Stimulated activated naive CD4-positive, alpha-beta T cell treated with Interleukin-2 at 50 U/mL for 16 hours (primary cell): Measurements from ENCODE around the gene RAB6B.
"Not testable (repeated sequence)": the region's sequence is repeated elsewhere in the genome, so short reads cannot be mapped to it uniquely, and the experiment has no call there.

ENCODE experiments used
- DNase-seq: peaks from one replicate; lab custom pipeline; 2025; lab: John Stamatoyannopoulos, UW

Gene RAB6B

DNA sequence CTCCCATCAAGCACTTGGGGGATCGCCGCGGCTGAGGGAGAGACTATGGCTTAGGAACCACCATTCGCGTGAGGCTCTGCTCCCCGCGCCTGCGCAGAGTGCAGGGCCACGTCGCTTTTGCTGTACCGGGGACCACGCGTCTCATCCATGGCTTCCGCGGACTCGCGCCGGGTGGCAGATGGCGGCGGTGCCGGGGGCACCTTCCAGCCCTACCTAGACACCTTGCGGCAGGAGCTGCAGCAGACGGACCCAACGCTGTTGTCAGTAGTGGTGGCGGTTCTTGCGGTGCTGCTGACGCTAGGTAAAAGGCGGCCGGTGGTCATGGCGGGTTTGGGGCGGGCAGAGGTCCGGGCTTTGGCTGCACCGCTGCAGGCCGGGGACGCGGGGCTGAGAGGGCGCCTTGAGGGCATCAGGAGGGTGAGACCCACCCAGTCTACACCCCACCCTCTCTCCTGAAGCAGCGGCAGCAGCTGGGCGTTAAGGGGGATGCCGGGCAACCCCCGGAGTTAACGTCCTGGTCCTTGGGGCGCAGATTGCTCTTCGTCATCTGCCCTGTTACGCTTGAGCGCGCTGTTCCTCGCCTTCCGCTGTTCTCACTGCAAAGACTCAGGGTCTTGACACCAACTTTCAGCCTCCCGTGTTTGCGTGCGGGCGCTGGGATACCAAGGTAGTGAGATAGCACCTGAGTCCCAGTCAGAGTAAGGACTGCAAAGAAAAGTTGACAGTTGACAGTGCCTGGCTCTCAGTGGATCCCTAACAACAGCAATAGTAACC lies 89.8 kb downstream of the RAB6B start, which contains the start of gene SRPRB:
Gene SRPRB (plus strand): TSS at position 114 of the 774 bp plus-strand sequence. CDS start 34 bp downstream, at position 148.
- DNase-seq: peak; percentile 97

DNA sequence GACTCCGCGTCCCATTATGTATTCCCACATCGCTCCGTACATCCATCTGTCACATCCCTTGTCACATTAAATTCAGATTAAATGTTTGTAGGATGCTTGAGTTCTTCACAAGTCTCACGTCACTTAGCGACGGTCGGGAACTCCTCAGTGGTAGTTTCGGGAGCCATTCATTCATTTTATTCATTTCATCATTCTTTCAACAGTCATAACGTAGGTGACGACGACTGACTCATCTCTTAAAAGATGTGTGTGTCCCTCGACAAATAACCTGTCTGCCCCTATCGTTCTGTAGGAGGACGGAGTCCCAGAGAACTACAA lies 90.3 kb downstream of the RAB6B start:
- DNase-seq: no peak

DNA sequence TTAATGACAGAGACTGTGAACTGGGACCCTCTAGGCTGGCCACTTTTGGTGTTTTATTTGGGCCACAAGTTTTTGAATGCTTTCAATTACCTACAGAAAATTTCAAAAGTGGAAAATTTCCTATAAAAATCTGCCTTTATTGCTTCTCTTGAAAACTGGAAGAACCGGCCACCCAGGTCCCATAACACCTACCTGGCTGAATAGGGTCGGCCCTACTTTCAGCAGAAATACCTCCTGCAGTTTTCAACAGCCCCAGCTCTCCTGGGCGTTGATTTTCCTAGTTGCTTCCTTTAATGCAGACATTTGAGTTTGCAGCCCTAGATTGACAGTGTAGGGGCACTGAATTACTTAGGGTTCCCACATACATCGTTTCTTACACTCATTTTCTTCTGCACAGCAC lies 90.8 kb downstream of the RAB6B start:
- DNase-seq: no peak

DNA sequence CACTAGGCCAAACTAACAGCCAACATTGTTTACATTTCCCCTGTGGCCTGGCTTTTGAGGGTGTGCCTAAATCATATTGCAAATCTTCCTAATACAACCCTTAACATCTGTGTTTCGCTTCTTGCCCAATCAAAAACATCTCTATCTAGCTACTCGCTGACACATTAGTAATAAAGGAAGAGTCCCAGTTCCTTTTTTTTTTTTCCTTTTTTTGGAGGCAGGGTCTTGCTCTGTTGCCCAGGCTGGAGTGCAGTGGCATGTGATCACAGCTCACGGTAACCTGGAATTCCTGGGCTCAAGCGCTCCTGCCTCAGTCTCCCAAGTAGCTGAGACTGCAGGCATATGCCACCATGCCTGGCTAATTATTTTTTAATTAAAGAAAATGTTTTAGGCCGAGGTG lies 92.2 kb downstream of the RAB6B start:
- no peak for DNase-seq

DNA sequence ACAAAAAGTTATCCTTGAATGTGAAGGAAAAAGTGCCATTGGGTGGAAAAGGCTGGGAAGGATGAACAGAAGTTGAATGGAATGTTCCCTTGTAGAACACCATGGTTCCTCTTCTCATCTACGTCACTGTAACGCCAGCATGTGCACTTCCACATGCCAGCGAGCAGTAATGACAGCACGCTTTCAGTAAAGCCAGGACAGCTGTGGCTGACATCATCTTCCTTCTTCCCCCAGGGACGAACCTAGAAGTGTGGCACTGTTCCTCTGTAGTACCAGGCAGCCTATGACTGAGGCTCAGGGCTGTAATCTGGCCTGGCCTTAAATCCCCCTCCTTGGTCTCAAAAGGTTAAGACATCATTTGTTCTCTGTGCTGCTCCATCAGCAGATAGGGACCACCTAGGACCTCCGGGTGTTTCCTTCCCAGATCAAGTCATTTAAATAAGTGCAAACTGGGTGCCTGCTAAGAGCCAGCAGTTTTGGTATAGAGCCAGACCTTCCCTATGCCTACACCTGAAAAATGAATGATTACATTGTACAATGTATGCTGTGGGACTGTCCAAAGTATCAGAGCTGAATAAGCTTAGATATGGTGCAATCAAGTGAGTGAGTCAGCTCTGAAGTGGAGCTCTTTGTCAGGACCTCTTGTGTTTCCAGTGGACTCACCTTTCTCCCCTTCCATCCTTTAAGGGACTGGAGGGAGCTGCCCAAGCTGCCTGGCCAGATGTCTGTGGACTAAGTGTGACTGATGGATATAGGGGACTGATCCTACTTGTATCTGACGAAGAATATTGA lies 95.7 kb downstream of the RAB6B start:
- no peak for DNase-seq

DNA sequence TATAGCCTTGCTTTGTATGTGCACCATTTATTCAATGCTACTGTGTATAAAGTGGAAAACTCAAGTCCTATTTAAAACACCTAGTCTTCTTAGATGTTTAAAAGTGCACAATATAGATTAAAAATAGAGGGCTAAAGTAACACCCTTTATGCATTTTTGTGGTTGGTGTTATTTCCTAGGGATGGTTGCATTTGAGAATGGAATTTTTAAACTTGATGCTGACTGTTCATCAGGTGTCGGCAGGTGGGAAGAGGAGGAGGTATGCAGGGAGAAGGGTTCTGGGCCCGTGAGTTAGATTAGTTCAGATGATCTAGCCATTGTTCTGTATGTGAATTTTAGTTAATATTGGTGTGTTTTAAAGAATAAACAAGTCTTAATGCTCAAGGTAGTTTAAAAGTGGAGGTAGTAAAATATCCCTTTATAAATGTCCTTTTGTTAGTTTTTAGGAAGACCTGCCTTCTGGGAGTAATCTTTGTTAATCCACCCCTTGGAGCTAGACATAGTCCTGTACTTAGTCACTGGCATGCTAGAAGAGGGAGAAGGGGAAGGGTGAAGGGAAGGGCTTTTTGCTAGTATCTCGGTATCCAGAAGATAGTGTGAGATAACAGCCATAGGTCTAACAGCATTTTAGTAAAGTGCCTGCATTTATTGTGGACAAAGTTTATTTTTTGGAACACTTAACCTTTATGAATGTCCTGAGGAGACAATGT lies 98.1 kb downstream of the RAB6B start:
- DNase-seq: no peak

DNA sequence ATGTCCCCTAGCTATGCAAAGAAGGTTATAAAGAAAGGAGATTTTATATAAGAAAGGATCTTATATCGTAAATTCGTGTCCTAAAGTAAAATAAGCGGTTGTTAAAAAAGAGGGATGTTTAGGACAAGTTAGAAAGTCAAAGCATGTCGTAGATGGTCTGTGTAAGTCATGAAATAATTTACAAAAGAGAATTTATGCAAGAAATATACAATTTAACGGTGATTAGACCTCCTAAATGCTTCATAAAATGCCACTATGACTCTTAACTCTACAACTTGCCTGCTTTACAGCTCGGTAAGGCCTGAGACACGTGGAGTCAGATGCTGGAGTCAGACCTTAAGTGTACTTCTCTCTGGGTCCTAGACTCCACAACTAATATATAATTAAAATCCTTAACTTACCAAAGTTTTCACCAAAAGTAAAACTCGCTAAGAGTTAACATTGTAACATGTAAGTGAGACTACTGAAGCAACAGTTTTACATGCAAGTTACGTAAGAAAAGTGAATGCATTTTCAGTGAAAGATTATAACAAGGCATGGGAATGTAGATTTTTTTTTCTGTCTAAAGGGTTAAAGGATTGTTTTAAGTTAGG lies 103.4 kb downstream of the RAB6B start:
- DNase-seq: no peak

DNA sequence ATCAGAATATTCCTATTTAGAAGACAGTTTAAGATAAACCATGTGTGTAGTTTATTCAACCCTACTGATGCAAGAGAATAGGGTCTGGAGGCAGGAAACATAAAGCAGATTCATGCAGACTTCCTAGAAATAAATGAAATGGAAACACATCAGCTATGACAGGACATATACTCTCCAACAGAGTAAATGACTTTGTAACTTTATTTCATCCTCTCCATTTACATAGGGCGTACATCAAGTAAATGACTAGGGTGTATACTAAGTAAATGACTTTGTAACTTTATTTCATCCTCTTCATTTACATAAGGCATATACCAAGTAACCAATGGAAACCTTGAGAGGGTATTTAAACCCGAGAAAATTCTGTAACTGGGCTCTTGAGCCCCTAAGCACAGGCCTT lies 107.7 kb downstream of the RAB6B start:
- DNase-seq: no peak

DNA sequence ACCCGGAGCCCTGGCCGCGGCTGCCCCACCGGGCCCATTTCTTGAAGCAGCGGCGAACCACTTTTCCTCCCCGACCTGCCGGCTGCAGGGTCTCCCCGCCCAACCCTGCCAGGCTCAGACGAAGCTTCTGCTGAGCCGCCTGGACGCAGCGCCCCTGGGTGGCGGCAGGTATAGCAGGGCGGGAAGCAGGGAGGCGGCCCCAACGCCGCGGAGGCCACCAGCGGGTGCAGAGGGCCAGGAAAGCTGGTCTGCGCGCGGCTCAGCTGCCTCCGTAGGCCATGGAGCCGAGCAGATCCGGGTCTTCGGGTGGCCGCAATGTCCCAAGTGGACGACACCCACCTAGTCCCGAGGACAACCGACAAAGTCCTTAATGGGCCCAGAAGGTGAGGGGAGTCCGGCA lies 111.9 kb downstream of the RAB6B start:
- no peak for DNase-seq

DNA sequence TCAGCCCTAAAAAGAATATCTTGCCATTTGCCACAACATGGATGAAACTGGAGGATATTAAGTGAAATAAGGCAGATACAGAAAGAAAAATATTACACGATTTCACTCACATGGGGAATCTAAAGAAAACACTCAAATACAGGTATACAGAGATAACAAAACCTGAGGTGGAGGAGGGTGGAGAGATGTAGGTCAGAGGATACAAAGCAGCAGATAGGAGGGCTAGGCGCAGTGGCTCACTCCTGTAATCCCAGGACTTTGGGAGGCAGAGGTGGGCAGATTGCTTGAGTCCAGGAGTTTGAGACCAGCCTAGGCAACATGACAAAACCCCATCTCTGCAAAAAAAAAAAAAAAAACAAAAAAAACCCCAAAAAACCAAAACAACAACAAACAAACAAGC lies 113.2 kb downstream of the RAB6B start:
- no peak for DNase-seq

DNA sequence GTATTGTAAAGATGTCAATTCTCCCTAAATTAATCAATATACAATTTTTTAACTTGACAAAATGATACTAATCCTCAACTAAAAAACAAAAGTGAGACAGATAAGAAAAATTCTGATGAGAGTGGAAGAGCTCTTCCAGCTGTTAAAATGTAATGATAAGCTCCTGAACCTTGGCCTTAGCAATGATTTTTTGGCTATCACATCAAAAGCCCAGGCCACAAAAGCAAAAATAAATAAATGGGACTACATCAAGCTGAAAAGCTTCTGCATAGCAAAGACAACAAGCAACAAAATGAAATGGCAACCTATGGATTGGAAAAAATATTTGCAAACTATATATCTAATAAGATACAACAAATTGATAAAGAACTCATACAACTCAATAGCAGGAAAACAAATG lies 114.1 kb downstream of the RAB6B start:
- no peak for DNase-seq

DNA sequence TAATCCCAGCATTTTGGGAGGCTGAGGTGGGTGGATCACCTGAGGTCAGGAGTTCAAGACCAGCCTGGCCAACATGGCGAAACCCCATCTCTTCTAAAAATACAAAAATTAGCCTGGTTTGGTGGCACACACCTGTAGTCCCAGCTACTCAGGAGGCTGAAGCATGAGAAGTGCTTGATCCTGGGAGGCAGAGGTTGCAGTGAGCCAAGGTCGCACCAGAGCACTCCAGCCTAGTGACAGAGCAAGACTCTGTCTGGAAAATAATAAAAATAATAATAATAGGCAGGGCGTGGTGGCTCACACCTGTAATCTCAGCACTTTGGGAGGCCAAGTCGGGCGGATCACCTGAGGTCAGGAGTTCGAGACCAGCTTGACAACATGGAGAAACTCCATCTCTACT lies 114.9 kb downstream of the RAB6B start:
- DNase-seq: not testable (repeated sequence)

DNA sequence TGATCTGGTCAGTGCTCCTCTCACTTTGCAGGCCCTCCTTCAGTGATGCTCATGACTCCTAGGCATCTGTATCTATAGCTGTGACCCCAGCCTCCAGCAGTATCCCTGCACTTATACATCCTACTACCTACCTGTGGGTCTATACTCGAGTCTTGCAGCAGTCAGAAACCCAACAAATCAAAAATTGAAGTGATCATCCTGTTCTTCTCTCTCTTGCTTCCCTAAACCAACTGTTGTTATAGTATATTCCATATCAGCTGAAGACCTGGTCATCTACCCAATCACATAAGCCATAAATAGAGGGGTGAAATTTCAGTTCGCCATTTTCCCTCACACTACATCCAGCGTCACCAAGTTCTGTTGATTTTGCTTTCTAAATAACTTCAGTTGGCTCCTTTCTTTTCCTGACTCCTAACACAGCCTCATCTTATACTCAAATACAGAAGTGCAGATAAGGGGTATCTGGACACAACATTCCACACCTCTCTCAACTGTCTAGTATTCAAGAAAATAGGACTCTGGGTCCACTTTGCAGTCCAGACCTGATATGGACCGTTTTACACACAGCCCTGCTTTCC lies 116.0 kb downstream of the RAB6B start:
- DNase-seq: no peak

DNA sequence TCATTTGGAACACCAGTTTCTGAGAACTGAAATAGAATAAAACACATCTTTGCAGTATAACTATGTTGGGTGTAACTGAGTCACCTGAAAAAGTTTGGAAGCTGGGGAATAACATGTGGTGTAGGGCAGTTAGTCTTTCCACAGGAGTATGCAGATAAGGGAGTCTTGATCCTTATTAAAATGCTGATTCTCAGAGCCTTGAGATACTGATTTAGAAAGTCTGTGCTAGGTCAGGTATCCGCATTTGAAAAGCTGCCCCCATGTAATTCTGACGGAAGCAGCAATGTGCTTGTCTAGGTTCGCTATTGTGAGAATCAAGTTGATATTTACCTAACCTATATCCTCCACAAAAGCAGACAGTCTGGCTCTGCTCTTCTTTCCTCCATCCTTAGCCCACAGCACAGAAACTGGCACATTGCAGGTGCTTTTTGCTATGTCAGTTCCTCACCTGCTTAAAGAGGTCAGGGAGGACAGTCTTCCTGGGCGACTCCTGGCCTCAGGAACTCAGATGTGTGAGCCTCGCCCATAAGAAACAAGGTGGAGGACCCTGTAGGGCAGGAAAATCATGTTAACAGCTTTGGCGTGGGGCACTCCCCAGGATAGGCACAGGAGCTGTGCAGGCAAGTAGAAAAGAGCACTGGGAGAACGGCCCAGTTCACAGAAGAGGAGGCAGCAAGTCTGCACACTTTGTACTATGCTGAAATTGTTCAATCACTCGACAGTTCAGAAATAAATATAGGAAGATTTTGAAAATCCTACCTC lies 117.7 kb downstream of the RAB6B start:
- no peak for DNase-seq

DNA sequence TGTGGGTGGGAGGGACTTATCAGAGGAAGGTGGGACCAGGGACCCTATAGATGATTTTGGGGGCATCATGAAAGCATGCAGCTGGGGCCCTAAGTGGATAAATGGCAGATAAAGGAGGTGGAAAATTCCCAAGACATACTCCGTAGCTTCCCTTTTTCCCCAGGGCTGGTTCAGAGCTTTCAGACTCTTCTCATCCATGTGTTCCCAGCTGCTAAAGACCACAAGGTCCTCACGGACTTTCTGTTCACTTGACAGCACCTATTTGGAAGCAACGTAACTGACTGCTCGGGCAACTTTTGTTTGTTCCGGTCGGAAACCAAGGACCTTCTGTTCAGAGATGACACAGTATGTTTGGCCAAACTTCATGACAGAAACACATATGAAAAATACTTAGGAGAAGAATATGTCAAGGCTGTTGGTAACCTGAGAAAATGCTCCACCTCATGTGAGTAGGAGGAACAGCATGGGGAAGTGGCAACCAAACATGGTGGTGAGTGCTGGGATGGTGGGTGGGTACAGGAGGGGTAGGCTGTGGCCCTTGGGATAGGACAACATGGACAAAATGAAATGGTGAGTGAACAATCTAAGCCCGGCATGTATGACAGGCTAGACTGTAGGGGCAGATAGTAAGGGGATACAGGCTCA lies 118.8 kb downstream of the RAB6B start:
- no peak for DNase-seq

DNA sequence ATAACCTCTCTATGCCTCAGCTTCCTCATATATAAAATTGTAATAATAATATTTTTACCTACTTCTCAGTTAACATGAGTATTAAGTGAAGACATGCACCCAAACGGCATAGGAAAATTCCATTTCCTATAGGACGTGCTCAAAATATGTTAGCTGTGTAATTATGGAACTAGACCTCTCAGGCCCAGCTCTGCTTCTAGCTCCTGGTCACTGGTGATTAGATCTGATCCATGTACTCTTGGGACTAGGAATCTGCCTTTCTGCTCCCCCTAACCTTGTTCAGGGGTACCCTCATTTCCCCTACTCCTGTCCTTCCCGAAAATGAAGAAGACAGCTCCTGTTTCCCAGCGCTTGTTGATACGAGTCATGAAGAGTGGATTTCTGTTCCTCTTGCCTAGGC lies 119.8 kb downstream of the RAB6B start:
- DNase-seq: no peak

DNA sequence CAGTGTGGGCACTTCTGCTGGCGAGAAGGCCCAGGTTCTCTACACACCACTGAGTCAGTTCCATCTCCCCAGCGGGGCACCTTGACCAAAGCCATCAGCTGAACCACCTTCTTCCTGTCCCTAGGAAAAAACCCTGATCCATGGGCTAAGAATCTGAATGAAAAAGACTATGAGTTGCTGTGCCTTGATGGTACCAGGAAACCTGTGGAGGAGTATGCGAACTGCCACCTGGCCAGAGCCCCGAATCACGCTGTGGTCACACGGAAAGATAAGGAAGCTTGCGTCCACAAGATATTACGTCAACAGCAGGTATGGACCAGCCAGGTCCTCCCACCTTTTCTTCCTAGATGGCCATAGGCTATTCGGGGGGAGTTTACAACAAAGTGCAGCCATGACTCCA lies 120.4 kb downstream of the RAB6B start:
- DNase-seq: no peak
